ENCODE results near the gene IGFBPL1. TPM values are rescaled to one million over a fixed set of nuclear protein-coding genes. Genes with fewer than 3 reads are reported as not detected.

IGFBPL1 gene
- total and polyA plus RNA-seq, 10 of the 15 experiments (the other 5 are each of a cell fraction or from before 2014, with no cell fraction given), result 0.25 TPM; not detected in 9

GRCh38 chr9:38467404-38467803, 43.1 kb upstream of the IGFBPL1 start:
- no peaks in the 10 kb centered on the region for H3K79me2 ChIP-seq (ENCODE audit: control insufficient read depth, insufficient read depth, low read length)
- no peak overlapping the region for H3K4me2 ChIP-seq (ENCODE audit: control insufficient read depth, insufficient read depth)
- no peak overlapping the region for H3K27ac ChIP-seq (ENCODE audit: control insufficient read depth, insufficient read depth)
- no peaks in the 10 kb centered on the region for H4K20me1 ChIP-seq (ENCODE audit: control insufficient read depth, insufficient read depth)
- TSS peak; percentile 75 for BruUV-seq (replicated peaks)
- ChIA-PET SMC1A (ENCODE audit: uncharacterized antibody, unreplicated experiment) (interaction anchor here (1.0 to 2.8 kb wide), 4 partner anchors 9 to 35 kb away, joined by 3 to 16 read pairs (median 4); no protein-coding TSS in a partner anchor), CTCF (interaction anchor here (0.6 to 1.2 kb wide), 3 partner anchors 10 to 1991 kb away, joined by 4 to 5 read pairs (median 4); no protein-coding TSS in a partner anchor), POLR2A (no interaction called here), RAD21 (ENCODE audit: unreplicated experiment) (no interaction called here)
- H3K4me1 ChIP-seq (ENCODE audit: control insufficient read depth, insufficient read depth, low read length), result no peaks in the 10 kb centered on the region
- FAIRE-seq (no peak), DNase-seq (ENCODE audit: low read depth, low spot score) (no peak), ATAC-seq (peak; percentile 51)
- TF ChIP-seq REST (IDR thresholded peaks at IDR 0.05; ENCODE audit: low read depth, low read length) (no peak), MEF2A (IDR thresholded peaks at IDR 0.05; ENCODE audit: insufficient read depth, low read depth, low read length) (no peak), RELA (IDR thresholded peaks at IDR 0.05; ENCODE audit: borderline replicate concordance, partially characterized antibody) (no peak), NFYA (IDR thresholded peaks at IDR 0.05; ENCODE audit: borderline replicate concordance, low read depth, low read length) (no peak), NFXL1 (IDR thresholded peaks at IDR 0.05; ENCODE audit: borderline replicate concordance) (no peak), TCF3 (IDR thresholded peaks at IDR 0.05; ENCODE audit: borderline replicate concordance, insufficient read depth, low read depth, low read length) (no peak), ZNF24 (IDR thresholded peaks at IDR 0.05) (no peak)
- in situ Hi-C loops (cut with MboI) (no loop called here), intact Hi-C loops (cut with micrococcal nuclease; ENCODE audit: unreplicated experiment) (no loop called here)
- no peaks in the 10 kb centered on the region; the same call in 1 of the 3 replicates for H3K9me3 ChIP-seq (replicated peaks; ENCODE audit: control insufficient read depth, insufficient read depth, low read length)
- H2AFZ ChIP-seq (ENCODE audit: control insufficient read depth, low read depth, low read length), result no peak overlapping the region
- H3K27me3 ChIP-seq (replicated peaks in 1 of 2; ENCODE audit: control insufficient read depth in 2 of 2, insufficient read depth in 2 of 2, low read length in 1 of 2), result peaks cover 0 to 3% of the 10 kb centered on the region in 2 experiments; a peak in 1 of 4 replicates
- H3K9ac ChIP-seq (ENCODE audit: control insufficient read depth, insufficient read depth, low read length), result no peak overlapping the region
- no peaks in the 10 kb centered on the region for H3K36me3 ChIP-seq (ENCODE audit: control insufficient read depth in 2 of 2, insufficient read depth in 2 of 2, low read length in 1 of 2)
- 0% methylated on average over 3 of the region's 3 CpGs for WGBS (ENCODE audit: insufficient coverage, insufficient replicate concordance, low lambda C conversion rate, missing lambda C conversion rate)
- H3K4me3 ChIP-seq, result no peak overlapping the region
